ENCODE data around the gene SMLR1.

- TF ChIP-seq EZH2phosphoT487 (IDR thresholded peaks at IDR 0.05; ENCODE audit: low read depth), result no peak
- no peak for TF ChIP-seq CTCF (IDR thresholded peaks at IDR 0.05; ENCODE audit: low read depth, low read length)
Measured at GRCh38 chr6:130778946-130779657, 48.1 kb upstream of the SMLR1 start.

Data from OCI-LY3 (cell line).